GM12801 (cell line): ENCODE measurements around the gene ANP32B.

Source experiments
- TF ChIP-seq, protein P1 (sequence below): IDR thresholded peaks from one replicate; pipeline ENCODE4 v1.5.1; 2011; ENCODE audit warnings: control low read depth; ENCODE audit not compliant: insufficient read length; ENCODE audit errors: extremely low read depth

ANP32B gene

GRCh38 chr9:98007251-98007928 is 24.2 kb downstream of the ANP32B start:
- TF ChIP-seq, protein P1, sequence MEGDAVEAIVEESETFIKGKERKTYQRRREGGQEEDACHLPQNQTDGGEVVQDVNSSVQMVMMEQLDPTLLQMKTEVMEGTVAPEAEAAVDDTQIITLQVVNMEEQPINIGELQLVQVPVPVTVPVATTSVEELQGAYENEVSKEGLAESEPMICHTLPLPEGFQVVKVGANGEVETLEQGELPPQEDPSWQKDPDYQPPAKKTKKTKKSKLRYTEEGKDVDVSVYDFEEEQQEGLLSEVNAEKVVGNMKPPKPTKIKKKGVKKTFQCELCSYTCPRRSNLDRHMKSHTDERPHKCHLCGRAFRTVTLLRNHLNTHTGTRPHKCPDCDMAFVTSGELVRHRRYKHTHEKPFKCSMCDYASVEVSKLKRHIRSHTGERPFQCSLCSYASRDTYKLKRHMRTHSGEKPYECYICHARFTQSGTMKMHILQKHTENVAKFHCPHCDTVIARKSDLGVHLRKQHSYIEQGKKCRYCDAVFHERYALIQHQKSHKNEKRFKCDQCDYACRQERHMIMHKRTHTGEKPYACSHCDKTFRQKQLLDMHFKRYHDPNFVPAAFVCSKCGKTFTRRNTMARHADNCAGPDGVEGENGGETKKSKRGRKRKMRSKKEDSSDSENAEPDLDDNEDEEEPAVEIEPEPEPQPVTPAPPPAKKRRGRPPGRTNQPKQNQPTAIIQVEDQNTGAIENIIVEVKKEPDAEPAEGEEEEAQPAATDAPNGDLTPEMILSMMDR = no peak

DNA sequence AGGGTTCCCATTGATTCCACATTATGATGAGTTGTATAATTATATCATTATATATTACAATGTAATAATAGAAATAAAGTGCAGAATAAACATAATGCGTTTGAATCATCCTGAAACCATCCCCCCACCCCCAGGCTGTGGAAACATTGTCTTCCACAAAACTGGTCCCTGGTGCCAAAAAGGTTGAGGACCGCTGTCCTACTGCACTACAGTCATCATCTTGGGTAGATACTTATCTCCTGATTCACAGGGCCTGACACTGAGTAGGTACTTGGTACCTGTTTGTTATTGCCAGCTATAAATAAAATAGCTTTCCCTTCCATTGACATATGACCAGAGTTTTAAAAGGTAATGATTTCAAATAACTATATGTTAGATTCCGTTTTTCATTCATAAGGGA is 25.6 kb downstream of the ANP32B start:
- TF ChIP-seq, protein P1 = no peak

GRCh38 chr9:98009437-98009836 is 26.3 kb downstream of the ANP32B start:
- TF ChIP-seq, protein P1 = no peak

GRCh38 chr9:98009936-98010335 is 26.8 kb downstream of the ANP32B start:
- TF ChIP-seq, protein P1 = no peak

- TF ChIP-seq, protein P1 = no peak
Observed at GRCh38 chr9:98010445-98010844, 27.3 kb downstream of the ANP32B start.

GRCh38 chr9:98011122-98011521 is 28.0 kb downstream of the ANP32B start:
- TF ChIP-seq, protein P1 = no peak

GRCh38 chr9:98016137-98016680 is 33.1 kb downstream of the ANP32B start:
- TF ChIP-seq, protein P1 = no peak
